ENCODE data around the gene MRPL48. TPM values are rescaled to one million over a fixed set of nuclear protein-coding genes. Genes with fewer than 3 reads are reported as not detected.

Gene MRPL48
- total and polyA plus RNA-seq, 2 donors (not counting 1 experiment from before 2014, with no cell fraction given): 19.1 to 28.3 TPM

- peaks cover 2% of the 10 kb centered on the region for H3K4me1 Mint-ChIP-seq
- WGBS (ENCODE audit: insufficient coverage): no CpG with 5 or more reads among the region's 2 CpGs
- H3K27me3 Mint-ChIP-seq: no peaks in the 10 kb centered on the region
- Histone ChIP-seq H3K4me1 (ENCODE audit: control insufficient read depth in 2 of 2, insufficient read depth in 2 of 2, low read length in 2 of 2) (no peaks in the 10 kb centered on the region), H3K36me3 (replicated peaks in 1 of 2; ENCODE audit: control extremely low read depth in 1 of 2, control insufficient read depth in 1 of 2, extremely low read depth in 1 of 2, insufficient read depth in 2 of 2, low read length in 1 of 2) (peaks cover 0 to 24% of the 10 kb centered on the region in 2 experiments), H2AFZ (ENCODE audit: insufficient read depth, low read depth, low read length, poor library complexity, severe bottlenecking) (no peak overlapping the region), H3K4me2 (replicated peaks; ENCODE audit: low read depth, low read length, poor library complexity, severe bottlenecking) (no peak overlapping the region), H3K27me3 (replicated peaks in 1 of 4; ENCODE audit: control extremely low read depth in 1 of 4, control insufficient read depth in 3 of 4, insufficient read depth in 4 of 4, low read length in 3 of 4) (no peaks in the 10 kb centered on the region), H3K27ac (ENCODE audit: low read length in 2 of 2) (no peak overlapping the region), H4K20me1 (ENCODE audit: control insufficient read depth, insufficient read depth, low read length, poor library complexity, severe bottlenecking) (no peaks in the 10 kb centered on the region), H3K79me2 (ENCODE audit: control insufficient read depth, insufficient read depth, low read length) (no peaks in the 10 kb centered on the region), H3K9me3 (ENCODE audit: control extremely low read depth in 1 of 3, control insufficient read depth in 2 of 3, insufficient read depth in 1 of 3, low read length in 2 of 3) (no peaks in the 10 kb centered on the region), H3K4me3 (ENCODE audit: control extremely low read depth in 1 of 5, extremely low read depth in 1 of 5, insufficient read depth in 1 of 5, low read depth in 2 of 5, low read length in 4 of 5) (no peak overlapping the region), H3K9ac (ENCODE audit: low read length) (no peak overlapping the region)
- ChIA-PET POLR2A (no interaction called here), CTCF (no interaction called here)
- H3K27ac Mint-ChIP-seq: no peak overlapping the region
- ATAC-seq (ENCODE audit: low read depth) (no peak), DNase-seq (no peak)
- H3K9me3 Mint-ChIP-seq (ENCODE audit: insufficient read depth): no peaks in the 10 kb centered on the region
- intact Hi-C loops (cut with micrococcal nuclease): no loop called here
- TF ChIP-seq, protein P1, sequence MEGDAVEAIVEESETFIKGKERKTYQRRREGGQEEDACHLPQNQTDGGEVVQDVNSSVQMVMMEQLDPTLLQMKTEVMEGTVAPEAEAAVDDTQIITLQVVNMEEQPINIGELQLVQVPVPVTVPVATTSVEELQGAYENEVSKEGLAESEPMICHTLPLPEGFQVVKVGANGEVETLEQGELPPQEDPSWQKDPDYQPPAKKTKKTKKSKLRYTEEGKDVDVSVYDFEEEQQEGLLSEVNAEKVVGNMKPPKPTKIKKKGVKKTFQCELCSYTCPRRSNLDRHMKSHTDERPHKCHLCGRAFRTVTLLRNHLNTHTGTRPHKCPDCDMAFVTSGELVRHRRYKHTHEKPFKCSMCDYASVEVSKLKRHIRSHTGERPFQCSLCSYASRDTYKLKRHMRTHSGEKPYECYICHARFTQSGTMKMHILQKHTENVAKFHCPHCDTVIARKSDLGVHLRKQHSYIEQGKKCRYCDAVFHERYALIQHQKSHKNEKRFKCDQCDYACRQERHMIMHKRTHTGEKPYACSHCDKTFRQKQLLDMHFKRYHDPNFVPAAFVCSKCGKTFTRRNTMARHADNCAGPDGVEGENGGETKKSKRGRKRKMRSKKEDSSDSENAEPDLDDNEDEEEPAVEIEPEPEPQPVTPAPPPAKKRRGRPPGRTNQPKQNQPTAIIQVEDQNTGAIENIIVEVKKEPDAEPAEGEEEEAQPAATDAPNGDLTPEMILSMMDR (IDR thresholded peaks at IDR 0.05): no peak
- H3K4me3 Mint-ChIP-seq: no peak overlapping the region
These were observed 45.4 kb downstream of the MRPL48 start for GRCh38 chr11:73833067-73833466.

- no peak for DNase-seq
- Histone ChIP-seq H3K79me2 (ENCODE audit: control insufficient read depth, insufficient read depth, low read length) (no peaks in the 10 kb centered on the region), H4K20me1 (ENCODE audit: control insufficient read depth, insufficient read depth, low read length, poor library complexity, severe bottlenecking) (no peaks in the 10 kb centered on the region), H3K27ac (ENCODE audit: low read length in 2 of 2) (no peak overlapping the region), H3K27me3 (replicated peaks in 1 of 4; ENCODE audit: control extremely low read depth in 1 of 4, control insufficient read depth in 3 of 4, insufficient read depth in 4 of 4, low read length in 3 of 4) (no peaks in the 10 kb centered on the region), H2AFZ (ENCODE audit: insufficient read depth, low read depth, low read length, poor library complexity, severe bottlenecking) (no peak overlapping the region), H3K4me3 (ENCODE audit: control extremely low read depth in 1 of 5, extremely low read depth in 1 of 5, insufficient read depth in 1 of 5, low read depth in 2 of 5, low read length in 4 of 5) (no peak overlapping the region), H3K9me3 (ENCODE audit: control extremely low read depth in 1 of 3, control insufficient read depth in 2 of 3, insufficient read depth in 1 of 3, low read length in 2 of 3) (no peaks in the 10 kb centered on the region), H3K4me2 (replicated peaks; ENCODE audit: low read depth, low read length, poor library complexity, severe bottlenecking) (no peak overlapping the region), H3K9ac (ENCODE audit: low read length) (no peak overlapping the region), H3K4me1 (ENCODE audit: control insufficient read depth in 2 of 2, insufficient read depth in 2 of 2, low read length in 2 of 2) (no peaks in the 10 kb centered on the region), H3K36me3 (replicated peaks in 1 of 2; ENCODE audit: control extremely low read depth in 1 of 2, control insufficient read depth in 1 of 2, extremely low read depth in 1 of 2, insufficient read depth in 2 of 2, low read length in 1 of 2) (peaks cover 3 to 8% of the 10 kb centered on the region in 2 experiments)
- Mint-ChIP-seq H3K4me1 (peaks cover 2% of the 10 kb centered on the region), H3K9me3 (ENCODE audit: insufficient read depth) (no peaks in the 10 kb centered on the region), H3K27me3 (no peaks in the 10 kb centered on the region), H3K27ac (no peak overlapping the region), H3K4me3 (no peak overlapping the region)
- no peak for ATAC-seq (ENCODE audit: low read depth)
- 100% methylated on average over 1 of the region's 3 CpGs for WGBS (ENCODE audit: insufficient coverage)
- intact Hi-C loops (cut with micrococcal nuclease): no loop called here
- CTCF ChIA-PET: no interaction called here
- TF ChIP-seq EZH2 (IDR thresholded peaks at IDR 0.05; ENCODE audit: borderline replicate concordance, insufficient read depth, low read depth, low read length, poor library complexity, severe bottlenecking): no peak
- TF ChIP-seq, protein P1 (IDR thresholded peaks at IDR 0.05): no peak
- POLR2A ChIA-PET: no interaction called here
These were observed 50.9 kb downstream of the MRPL48 start for GRCh38 chr11:73838443-73839122.
